H1 (cell line): ENCODE results near the gene IRF4.
"Not testable (repeated sequence)": the region's sequence is repeated elsewhere in the genome, so short reads cannot be mapped to it uniquely, and the experiment has no call there.

ENCODE experiments used
- BRCA1 ChIP-seq: IDR thresholded peaks from 2 replicates; pipeline ENCODE4 v1.6.1; 2012; ENCODE audit warnings: low read depth, low read length, improper control_type of control experiment
- CHD2 ChIP-seq: IDR thresholded peaks from 2 replicates; pipeline ENCODE4 v1.6.1; 2012; ENCODE audit warnings: low read length, improper control_type of control experiment
- EZH2 ChIP-seq: fragments of 200-600 bp; sonication (generic); IDR thresholded peaks from 2 replicates; pipeline ENCODE4 v1.7.1; 2012; ENCODE audit warnings: low read depth, mild to moderate bottlenecking, moderate library complexity, low read length, inconsistent platforms; ENCODE audit not compliant: severe bottlenecking
- GABPA ChIP-seq: IDR thresholded peaks from 2 replicates; pipeline ENCODE4 v1.6.1; 2011; ENCODE audit warnings: mild to moderate bottlenecking, low read length, moderate library complexity, borderline replicate concordance; ENCODE audit not compliant: insufficient read depth
- GTF2F1 ChIP-seq: IDR thresholded peaks from 2 replicates; pipeline ENCODE4 v1.6.1; 2012; ENCODE audit warnings: low read depth, low read length, improper control_type of control experiment, borderline replicate concordance
- POLR2A ChIP-seq, 2 experiments: IDR thresholded peaks; 1 replicate in 1 of 2; 2 replicates in 1 of 2; pipeline ENCODE4 v1.6.1; 2011; ENCODE audit warnings: low read depth in 2 of 2, low read length in 2 of 2, mild to moderate bottlenecking in 2 of 2; ENCODE audit errors: control extremely low read depth in 1 of 2
- POLR2AphosphoS5 ChIP-seq: IDR thresholded peaks from 2 replicates; pipeline ENCODE4 v1.6.1; 2011; ENCODE audit warnings: low read depth, low read length
- SP4 ChIP-seq: IDR thresholded peaks from 2 replicates; pipeline ENCODE4 v1.6.1; 2012; ENCODE audit warnings: low read length, inconsistent platforms
- TBP ChIP-seq: IDR thresholded peaks from 2 replicates; pipeline ENCODE4 v1.6.1; 2011; ENCODE audit warnings: low read depth, low read length, improper control_type of control experiment
- YY1 ChIP-seq: IDR thresholded peaks from 2 replicates; pipeline ENCODE4 v1.6.1; 2011; ENCODE audit warnings: low read depth, mild to moderate bottlenecking, low read length
- ZNF274 ChIP-seq: IDR thresholded peaks from 2 replicates; pipeline ENCODE4 v1.7.0; 2012; ENCODE audit warnings: low read length, borderline replicate concordance; ENCODE audit errors: extremely low read depth
- TF ChIP-seq, protein P1 (sequence below): IDR thresholded peaks from 2 replicates; pipeline ENCODE4 v1.6.1; 2012; ENCODE audit warnings: inconsistent platforms
- TF ChIP-seq, protein P2 (sequence below), 3 experiments: IDR thresholded peaks; 1 replicate in 2 of 3; 2 replicates in 1 of 3; pipeline versions ENCODE4 v1.5.1 to v1.6.1; 2011; ENCODE audit warnings: low read length in 3 of 3, mild to moderate bottlenecking in 3 of 3, inconsistent platforms in 2 of 3, low read depth in 1 of 3, moderate library complexity in 1 of 3; ENCODE audit not compliant: insufficient read depth in 1 of 3; ENCODE audit errors: control extremely low read depth in 1 of 3
- TF ChIP-seq, protein P3 (sequence below): IDR thresholded peaks from 2 replicates; pipeline ENCODE4 v1.6.1; 2012; ENCODE audit warnings: low read length, inconsistent platforms

DNA sequence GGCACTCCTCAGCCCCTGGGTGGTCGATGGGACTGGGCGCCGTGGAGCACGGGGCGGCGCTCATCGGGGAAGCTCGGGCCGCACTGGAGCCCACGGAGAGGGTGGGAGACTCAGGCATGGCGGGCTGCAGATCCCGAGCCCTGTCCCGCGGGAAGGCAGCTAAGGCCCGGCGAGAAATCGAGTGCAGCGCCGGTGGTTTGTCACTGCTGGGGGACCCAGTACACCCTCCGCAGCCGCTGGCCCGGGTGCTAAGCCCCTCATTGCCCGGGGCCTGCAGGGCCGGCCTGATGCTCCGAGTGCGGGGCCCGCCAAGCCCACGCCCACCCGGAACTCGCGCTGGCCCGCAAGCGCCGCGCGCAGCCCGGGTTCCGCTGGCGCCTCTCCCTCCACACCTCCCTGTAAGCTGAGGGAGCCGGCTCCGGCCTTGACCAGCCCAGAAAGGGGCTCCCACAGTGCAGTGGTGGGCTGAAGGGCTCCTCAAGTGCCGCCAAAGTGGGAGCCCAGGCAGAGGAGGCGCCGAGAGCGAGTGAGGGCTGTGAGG lies 34.7 kb downstream of the IRF4 start:
- TF ChIP-seq TBP; ZNF274; GABPA; EZH2; CHD2; GTF2F1; YY1; SP4; POLR2A (IDR thresholded peaks at IDR 0.05; ENCODE audit: control extremely low read depth in 1 of 2, low read depth in 2 of 2, low read length in 2 of 2); BRCA1; POLR2AphosphoS5: not testable (repeated sequence)
- TF ChIP-seq, protein P1, sequence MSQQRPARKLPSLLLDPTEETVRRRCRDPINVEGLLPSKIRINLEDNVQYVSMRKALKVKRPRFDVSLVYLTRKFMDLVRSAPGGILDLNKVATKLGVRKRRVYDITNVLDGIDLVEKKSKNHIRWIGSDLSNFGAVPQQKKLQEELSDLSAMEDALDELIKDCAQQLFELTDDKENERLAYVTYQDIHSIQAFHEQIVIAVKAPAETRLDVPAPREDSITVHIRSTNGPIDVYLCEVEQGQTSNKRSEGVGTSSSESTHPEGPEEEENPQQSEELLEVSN, result not testable (repeated sequence)
- TF ChIP-seq, protein P2, sequence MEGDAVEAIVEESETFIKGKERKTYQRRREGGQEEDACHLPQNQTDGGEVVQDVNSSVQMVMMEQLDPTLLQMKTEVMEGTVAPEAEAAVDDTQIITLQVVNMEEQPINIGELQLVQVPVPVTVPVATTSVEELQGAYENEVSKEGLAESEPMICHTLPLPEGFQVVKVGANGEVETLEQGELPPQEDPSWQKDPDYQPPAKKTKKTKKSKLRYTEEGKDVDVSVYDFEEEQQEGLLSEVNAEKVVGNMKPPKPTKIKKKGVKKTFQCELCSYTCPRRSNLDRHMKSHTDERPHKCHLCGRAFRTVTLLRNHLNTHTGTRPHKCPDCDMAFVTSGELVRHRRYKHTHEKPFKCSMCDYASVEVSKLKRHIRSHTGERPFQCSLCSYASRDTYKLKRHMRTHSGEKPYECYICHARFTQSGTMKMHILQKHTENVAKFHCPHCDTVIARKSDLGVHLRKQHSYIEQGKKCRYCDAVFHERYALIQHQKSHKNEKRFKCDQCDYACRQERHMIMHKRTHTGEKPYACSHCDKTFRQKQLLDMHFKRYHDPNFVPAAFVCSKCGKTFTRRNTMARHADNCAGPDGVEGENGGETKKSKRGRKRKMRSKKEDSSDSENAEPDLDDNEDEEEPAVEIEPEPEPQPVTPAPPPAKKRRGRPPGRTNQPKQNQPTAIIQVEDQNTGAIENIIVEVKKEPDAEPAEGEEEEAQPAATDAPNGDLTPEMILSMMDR (IDR thresholded peaks at IDR 0.05; ENCODE audit: control extremely low read depth in 1 of 3, insufficient read depth in 1 of 3, low read depth in 1 of 3, low read length in 3 of 3), result not testable (repeated sequence)
- TF ChIP-seq, protein P3, sequence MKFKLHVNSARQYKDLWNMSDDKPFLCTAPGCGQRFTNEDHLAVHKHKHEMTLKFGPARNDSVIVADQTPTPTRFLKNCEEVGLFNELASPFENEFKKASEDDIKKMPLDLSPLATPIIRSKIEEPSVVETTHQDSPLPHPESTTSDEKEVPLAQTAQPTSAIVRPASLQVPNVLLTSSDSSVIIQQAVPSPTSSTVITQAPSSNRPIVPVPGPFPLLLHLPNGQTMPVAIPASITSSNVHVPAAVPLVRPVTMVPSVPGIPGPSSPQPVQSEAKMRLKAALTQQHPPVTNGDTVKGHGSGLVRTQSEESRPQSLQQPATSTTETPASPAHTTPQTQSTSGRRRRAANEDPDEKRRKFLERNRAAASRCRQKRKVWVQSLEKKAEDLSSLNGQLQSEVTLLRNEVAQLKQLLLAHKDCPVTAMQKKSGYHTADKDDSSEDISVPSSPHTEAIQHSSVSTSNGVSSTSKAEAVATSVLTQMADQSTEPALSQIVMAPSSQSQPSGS, result not testable (repeated sequence)
